KBM-7 (cell line): ENCODE results near the gene CPTP.

Source experiments
- DNase-seq: peaks from one replicate; pipeline ENCODE4 v3.0.0-alpha.2; 2015
- in situ Hi-C: fragments of 300-500 bp; cut with MboI; formaldehyde crosslinking; loops from 2 replicates; pipeline ENCODE4 v1.14.3; 2020; ENCODE audit warnings: low sequenced_read_pairs, low pct_unique_long_range_greater_than_20kb, mixed read lengths

CPTP gene

GRCh38 chr1:1332031-1332755 lies 7.6 kb downstream of the CPTP start:
- in situ Hi-C loops, result no loop called here
- DNase-seq, result no peak

DNA sequence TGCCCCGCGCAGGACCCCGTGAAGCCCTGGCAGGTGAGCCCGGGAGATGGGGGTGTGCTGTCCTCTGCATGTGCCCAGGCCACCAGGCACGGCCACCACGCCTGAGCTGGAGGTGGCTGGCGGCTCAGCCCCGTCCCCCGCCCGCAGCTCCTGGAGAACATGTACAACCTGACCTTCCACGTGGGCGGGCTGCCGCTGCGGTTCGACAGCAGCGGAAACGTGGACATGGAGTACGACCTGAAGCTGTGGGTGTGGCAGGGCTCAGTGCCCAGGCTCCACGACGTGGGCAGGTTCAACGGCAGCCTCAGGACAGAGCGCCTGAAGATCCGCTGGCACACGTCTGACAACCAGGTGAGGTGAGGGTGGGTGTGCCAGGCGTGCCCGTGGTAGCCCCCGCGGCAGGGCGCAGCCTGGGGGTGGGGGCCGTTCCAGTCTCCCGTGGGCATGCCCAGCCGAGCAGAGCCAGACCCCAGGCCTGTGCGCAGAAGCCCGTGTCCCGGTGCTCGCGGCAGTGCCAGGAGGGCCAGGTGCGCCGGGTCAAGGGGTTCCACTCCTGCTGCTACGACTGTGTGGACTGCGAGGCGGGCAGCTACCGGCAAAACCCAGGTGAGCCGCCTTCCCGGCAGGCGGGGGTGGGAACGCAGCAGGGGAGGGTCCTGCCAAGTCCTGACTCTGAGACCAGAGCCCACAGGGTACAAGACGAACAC lies 8.3 kb downstream of the CPTP start:
- in situ Hi-C loops, result no loop called here
- DNase-seq, result no peak

GRCh38 chr1:1333551-1334241 lies 9.1 kb downstream of the CPTP start:
- in situ Hi-C loops, result no loop called here
- no peak for DNase-seq

- in situ Hi-C loops, result no loop called here
- DNase-seq, result no peak
These were observed 10.2 kb downstream of the CPTP start for GRCh38 chr1:1334835-1335234.

GRCh38 chr1:1335283-1335682 lies 10.7 kb downstream of the CPTP start:
- in situ Hi-C loops, result no loop called here
- DNase-seq, result no peak

GRCh38 chr1:1335792-1336248 lies 11.2 kb downstream of the CPTP start:
- no peak for DNase-seq
- in situ Hi-C loops, result no loop called here

DNA sequence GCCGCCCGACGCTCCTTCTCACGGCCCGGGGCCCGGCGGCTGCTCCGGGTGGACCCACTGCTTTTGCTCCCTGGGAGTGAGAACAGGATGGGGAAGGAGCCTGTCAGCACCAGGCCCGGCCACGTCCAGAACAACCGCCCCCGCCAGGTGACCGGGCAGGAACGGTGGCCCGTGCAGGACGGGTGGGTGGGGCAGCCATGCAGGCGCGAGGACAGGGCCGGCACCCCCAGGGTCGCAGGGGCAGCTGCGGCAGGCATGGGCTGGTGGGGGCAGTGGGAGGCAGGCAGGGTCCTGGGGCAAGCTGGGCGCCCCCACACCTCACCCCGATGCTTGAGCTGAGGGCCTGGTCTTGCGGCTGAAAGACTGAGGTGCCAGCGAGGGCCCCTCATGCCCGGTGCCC lies 11.8 kb downstream of the CPTP start:
- in situ Hi-C loops, result no loop called here
- DNase-seq, result no peak

GRCh38 chr1:1336931-1337792 lies 12.6 kb downstream of the CPTP start:
- in situ Hi-C loops, result no loop called here
- no peak for DNase-seq

DNA sequence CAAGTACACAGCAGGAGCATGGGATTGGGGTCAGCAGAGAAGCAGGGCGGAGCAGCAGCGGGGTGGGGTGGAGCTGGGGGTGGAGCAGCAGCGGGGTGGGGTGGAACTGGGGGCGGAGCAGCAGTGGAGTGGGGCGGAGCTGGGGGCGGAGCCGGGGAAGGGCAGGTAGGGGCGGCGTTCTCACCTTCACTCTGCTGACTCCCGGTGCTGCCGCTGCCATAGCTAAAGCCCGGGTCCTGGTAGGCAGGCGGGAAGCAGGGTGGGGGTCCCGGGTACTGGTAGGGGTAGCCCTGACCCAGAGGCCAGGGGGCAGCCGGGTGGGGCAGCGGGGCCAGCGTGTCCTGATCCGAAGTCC lies 13.2 kb downstream of the CPTP start:
- DNase-seq, result no peak
- in situ Hi-C loops, result no loop called here

DNA sequence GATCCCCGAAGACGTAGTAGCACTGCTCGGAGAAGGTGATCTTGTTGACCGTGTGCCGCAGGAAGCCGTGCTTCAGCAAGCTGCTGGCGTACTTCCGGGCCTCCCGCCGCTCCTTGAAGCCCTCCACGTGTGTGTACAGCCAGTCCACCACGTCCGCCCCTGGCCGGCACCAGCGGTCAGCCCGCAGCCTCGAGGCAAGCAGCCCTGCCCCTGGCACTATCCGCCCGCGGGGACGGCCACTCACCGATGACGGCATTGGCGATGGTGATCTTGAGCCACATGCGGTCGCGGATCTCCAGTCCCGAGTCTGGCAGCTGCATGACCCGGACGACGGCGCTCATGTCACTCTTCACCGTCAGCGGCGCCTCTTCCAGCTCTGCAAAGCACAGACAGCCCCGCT lies 13.7 kb downstream of the CPTP start:
- no peak for DNase-seq
- in situ Hi-C loops, result no loop called here

GRCh38 chr1:1340185-1340584 lies 15.6 kb downstream of the CPTP start:
- in situ Hi-C loops, result no loop called here
- DNase-seq, result no peak

DNA sequence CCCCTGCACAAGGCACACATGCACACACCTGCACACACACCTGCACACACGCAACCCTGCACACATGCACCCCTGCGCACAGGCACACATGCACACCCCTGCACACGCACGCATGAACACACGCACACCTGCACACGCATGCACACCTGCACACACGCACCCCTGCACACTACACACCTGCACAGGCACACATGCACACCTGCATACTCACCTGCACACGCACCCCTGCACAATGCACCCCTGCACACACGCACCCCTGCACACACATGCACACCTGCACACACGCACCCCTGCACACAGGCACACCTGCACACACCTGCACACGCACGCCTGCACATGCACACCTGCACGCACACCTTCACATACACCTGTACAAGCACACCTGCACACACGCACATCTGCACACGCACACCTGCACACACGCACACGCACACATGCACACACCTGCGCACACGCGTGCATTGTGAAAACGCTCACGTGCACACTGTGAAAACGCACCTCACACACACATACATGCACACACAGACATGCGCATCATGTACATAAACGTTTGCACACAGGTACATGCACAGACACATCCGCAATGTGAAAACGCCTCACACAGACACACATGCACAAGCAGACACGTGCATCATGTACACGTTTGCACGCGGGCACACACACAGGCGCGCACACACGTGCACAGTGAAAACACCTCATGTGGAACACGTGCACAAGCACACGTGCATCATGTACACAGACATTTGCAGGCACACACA lies 16.4 kb downstream of the CPTP start:
- DNase-seq, result no peak
- in situ Hi-C loops, result no loop called here

DNA sequence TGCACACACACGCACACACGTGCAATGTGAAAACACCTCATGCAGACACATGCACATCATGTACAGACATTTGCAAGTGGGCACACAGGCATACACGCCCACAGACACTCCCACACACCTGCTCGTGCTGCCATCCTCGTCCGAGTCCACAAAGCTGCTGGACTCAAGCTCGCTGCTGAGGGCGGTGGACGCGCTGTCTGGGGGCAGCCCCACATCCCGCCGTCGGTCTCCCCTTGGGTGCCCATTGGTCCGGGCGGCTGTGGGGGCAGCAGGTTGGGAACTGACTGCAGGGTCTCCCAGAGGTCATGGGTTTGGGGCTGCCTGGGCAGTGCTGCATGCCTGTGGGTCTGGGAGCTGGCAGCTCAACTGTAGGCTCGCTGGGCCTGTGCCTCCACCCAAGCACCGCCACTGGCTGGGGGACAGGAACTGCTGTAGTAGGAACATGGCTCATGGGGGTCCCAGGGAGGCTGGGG lies 17.0 kb downstream of the CPTP start:
- no peak for DNase-seq

DNA sequence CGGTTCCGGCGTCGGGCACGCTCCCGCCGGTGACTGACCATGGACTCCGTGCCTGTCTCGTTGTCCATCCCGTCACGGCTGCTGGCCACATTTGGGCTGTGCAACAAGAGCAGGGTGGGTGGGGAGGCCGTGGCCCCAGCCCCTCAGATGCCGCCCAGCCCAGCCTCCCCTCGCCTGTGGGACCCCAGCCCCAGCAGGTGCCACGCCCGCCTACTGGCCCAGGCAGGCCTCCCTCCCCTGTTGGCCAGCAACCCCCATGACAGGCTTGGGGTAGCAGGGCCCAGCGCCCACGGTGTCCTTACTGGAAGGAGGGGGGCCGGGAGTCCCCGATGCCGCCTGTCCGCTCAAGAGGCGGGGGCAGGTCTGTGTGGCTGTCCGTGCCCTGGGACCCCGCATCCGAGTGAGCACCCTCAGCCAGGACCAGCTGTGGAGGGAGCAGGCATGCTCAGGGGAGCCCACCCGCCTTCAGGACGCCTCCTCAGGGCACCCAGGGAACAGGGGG lies 17.5 kb downstream of the CPTP start:
- DNase-seq, result no peak
- in situ Hi-C loops, result no loop called here

More for the DNA sequence above, 17.0 kb downstream of the CPTP start:
- in situ Hi-C loops, result no loop called here

DNA sequence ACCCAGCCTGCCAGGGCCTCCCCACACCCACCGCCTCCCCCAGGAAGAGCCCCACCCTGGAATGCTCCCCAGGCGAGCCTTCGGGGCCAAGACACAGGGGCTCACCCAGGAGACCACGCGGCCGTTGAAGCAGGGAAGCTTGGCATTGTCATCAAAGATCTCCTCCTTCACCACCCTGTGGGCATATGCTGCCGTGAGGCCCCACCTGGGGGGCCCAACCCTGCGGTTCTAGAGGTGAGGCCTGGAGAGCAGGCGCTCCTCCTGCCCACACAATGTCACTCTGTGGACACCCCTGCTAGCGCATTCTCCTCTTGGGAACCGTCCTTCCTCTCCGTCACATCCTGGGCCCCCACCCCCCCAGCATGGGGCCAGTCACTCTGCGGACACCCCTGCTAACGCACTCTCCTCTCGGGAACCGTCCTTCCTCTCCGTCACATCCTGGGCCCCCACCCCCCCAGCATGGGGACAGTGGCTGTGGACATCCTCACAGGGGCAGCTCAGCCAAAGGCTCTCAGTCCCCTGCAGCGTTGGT lies 18.0 kb downstream of the CPTP start:
- no peak for DNase-seq
- in situ Hi-C loops, result no loop called here

GRCh38 chr1:1343811-1344421 lies 19.3 kb downstream of the CPTP start:
- in situ Hi-C loops, result no loop called here
- DNase-seq, result no peak

DNA sequence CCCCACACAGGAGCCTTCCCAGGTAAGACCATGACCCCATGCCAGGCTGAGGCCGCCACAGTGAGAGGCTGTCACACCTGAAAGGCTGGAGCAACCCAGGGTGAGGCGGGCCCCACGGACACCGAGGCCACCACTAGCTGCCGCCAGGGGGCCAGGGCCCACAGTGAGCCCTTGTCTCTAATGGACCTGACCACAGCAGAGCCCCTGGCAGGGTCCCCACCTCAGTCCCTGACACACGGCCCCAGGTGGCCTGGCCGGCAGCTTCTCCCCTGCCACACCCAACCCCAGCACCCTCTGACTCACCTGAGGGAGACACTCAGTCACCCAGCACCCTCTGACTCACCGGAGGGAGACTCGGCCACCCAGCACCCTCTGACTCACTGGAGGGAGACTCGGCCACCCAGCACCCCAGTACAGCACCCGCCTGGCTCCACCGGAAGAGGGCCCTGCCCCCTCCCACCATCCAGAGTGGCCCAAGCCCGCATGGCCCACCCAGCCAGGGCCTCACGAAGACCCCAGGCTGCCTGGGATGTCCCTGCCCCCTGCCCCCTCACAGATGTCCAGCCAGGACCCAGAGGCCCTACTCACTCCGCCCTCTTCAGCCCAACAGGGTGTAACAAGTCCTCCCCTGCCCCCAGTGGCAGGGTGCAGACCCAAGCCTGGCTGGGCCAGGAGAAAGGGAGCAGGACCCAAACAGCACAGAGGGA lies 20.2 kb downstream of the CPTP start:
- in situ Hi-C loops, result no loop called here
- no peak for DNase-seq
